K562 (cell line): Measurements from ENCODE around the gene IFT52. TPM values are rescaled to one million over a fixed set of nuclear protein-coding genes. Genes with fewer than 3 reads are reported as not detected.

ENCODE experiments used
- CHD7 ChIP-seq: fragments of 200-600 bp; sonication (generic); IDR thresholded peaks from one replicate; pipeline ENCODE4 v1.6.1; 2012; ENCODE audit warnings: mild to moderate bottlenecking, low read depth, low read length, inconsistent platforms
- SMAD4 ChIP-seq: fragments of 250-450 bp; sonication (Bioruptor Pico); conservative IDR thresholded peaks from 2 replicates; pipeline ENCODE4 v1.8.0; 2021; ENCODE audit warnings: inconsistent platforms, mild to moderate bottlenecking, moderate library complexity
- STAT6 ChIP-seq: sonication (generic); formaldehyde crosslinking; IDR thresholded peaks from 2 replicates; pipeline ENCODE4 v1.8.1; 2023; ENCODE audit warnings: mild to moderate bottlenecking, missing genetic modification reagents
- polyA plus RNA-seq, 8 experiments: library from polyadenylated mRNA; depleted of rRNA in 4 of 8; stranded (reverse) in 5 of 8; unstranded in 3 of 8; fragments of >200 nt; fragmentation: Nextera tagmentation in 2 of 8; fragmentation: Illumina TruSeq in 1 of 8; extraction: Ambion mirVana in 2 of 8; extraction: Trizol in 1 of 8; gene quantifications; 2 replicates each; pipeline versions ENCODE4 v1.2.1 to v1.2.3, GENCODE V29; 2011 to 2014; ENCODE audit warnings: inconsistent platforms in 1 of 8, missing spikeins in 1 of 8
- total RNA-seq, 7 experiments: library from RNA; depleted of rRNA in 6 of 7; stranded (reverse); fragments of >200 nt in 6 of 7; fragmentation: Illumina TruSeq in 2 of 7; extraction: Trizol in 2 of 7; gene quantifications; 2 replicates each; pipeline versions ENCODE4 v1.2.1 to v1.2.3, GENCODE V29; 2011 to 2021; ENCODE audit warnings: low replicate concordance in 1 of 7

Gene IFT52
- total and polyA plus RNA-seq, 9 of the 15 experiments (the other 6 are each of a cell fraction or from before 2014, with no cell fraction given), result 11.0 to 31.4 (median 20.4) TPM

- TF ChIP-seq CHD7 (no peak), STAT6 (CRISPR knock-in tag) (no peak), SMAD4 (peak; percentile 86)
Measured at GRCh38 chr20:43690943-43691598, 100.3 kb downstream of the IFT52 start (continued).
